ENCODE results near the gene SERPINA4. TPM values are rescaled to one million over a fixed set of nuclear protein-coding genes. Genes with fewer than 3 reads are reported as not detected.

SERPINA4 gene
- total and polyA plus RNA-seq, 2 experiments from 2014 or later, result not detected

- H3F3A ChIP-seq (replicated peaks; ENCODE audit: low read depth), result no peaks in the 10 kb centered on the region
Measured at GRCh38 chr14:94596361-94596760, 35.1 kb downstream of the SERPINA4 start.

More at GRCh38 chr14:94596361-94596760, 35.1 kb downstream of the SERPINA4 start:
- H3K4me1 ChIP-seq (ENCODE audit: insufficient read depth), result no peaks in the 10 kb centered on the region
- no peaks in the 10 kb centered on the region for H3K27me3 ChIP-seq (ENCODE audit: insufficient read depth)
- peaks cover 8% of the 10 kb centered on the region for H3K27me3 Mint-ChIP-seq (ENCODE audit: insufficient read depth, low read depth, poor library complexity)
- no peak for TF ChIP-seq ZNF114 (CRISPR knock-in tag; IDR thresholded peaks at IDR 0.05)
- no peak for TF ChIP-seq EZH2phosphoT487 (IDR thresholded peaks at IDR 0.05; ENCODE audit: unreplicated experiment)
- TF ChIP-seq CTCF (conservative IDR thresholded peaks at IDR 0.05; ENCODE audit: low read depth in 2 of 2), result no peak
- TF ChIP-seq NANOG (IDR thresholded peaks at IDR 0.05; ENCODE audit: borderline replicate concordance), result no peak
- TF ChIP-seq STAT1 (IDR thresholded peaks at IDR 0.05; ENCODE audit: unreplicated experiment), result no peak
- TF ChIP-seq REST (IDR thresholded peaks at IDR 0.05; ENCODE audit: unreplicated experiment), result no peak
- TF ChIP-seq EZH2 (IDR thresholded peaks at IDR 0.05; ENCODE audit: low read depth, unreplicated experiment), result no peak
- no peak for TF ChIP-seq CREB1 (CRISPR knock-in tag; IDR thresholded peaks at IDR 0.05; ENCODE audit: low read depth)
- TF ChIP-seq JUNB (IDR thresholded peaks at IDR 0.05; ENCODE audit: unreplicated experiment), result no peak
- no peak for TF ChIP-seq ETS1 (IDR thresholded peaks at IDR 0.05)
- TF ChIP-seq POLR2AphosphoS5 (IDR thresholded peaks at IDR 0.05; ENCODE audit: low read depth), result no peak
- TF ChIP-seq ZNF331 (CRISPR knock-in tag; IDR thresholded peaks at IDR 0.05; ENCODE audit: low read depth), result no peak
- TF ChIP-seq ZNF462 (CRISPR knock-in tag; IDR thresholded peaks at IDR 0.05), result no peak
- H3K4me2 ChIP-seq, result no peak overlapping the region
- H3K4me1 Mint-ChIP-seq, result peaks cover 13% of the 10 kb centered on the region
- no peaks in the 10 kb centered on the region for H3K9me2 ChIP-seq (ENCODE audit: insufficient read depth)
- H3K9me3 Mint-ChIP-seq, result peaks cover 9% of the 10 kb centered on the region
- H3K4me3 ChIP-seq, result no peak overlapping the region
- DNase-seq (ENCODE audit: low spot score) (no peak), ATAC-seq (no peak)
- H3K36me3 Mint-ChIP-seq (ENCODE audit: low read depth), result peaks cover 3% of the 10 kb centered on the region; the same call in 2 of the 3 replicates
- no peak overlapping the region for H3K27ac Mint-ChIP-seq
- H3K36me3 ChIP-seq (ENCODE audit: insufficient read depth), result no peaks in the 10 kb centered on the region
- no peak overlapping the region for H2AFZ ChIP-seq
- no peaks in the 10 kb centered on the region for H4K20me1 ChIP-seq (replicated peaks; ENCODE audit: insufficient read depth)
- no peak overlapping the region for H3K4me3 Mint-ChIP-seq
- no peak overlapping the region for H3K27ac ChIP-seq (ENCODE audit: low read depth)
- H3K79me2 ChIP-seq (replicated peaks; ENCODE audit: insufficient read depth), result no peaks in the 10 kb centered on the region

Measured in GM23338 (cell line).